IMR-90 (cell line): Measurements from ENCODE around the gene NEK6. TPM values are rescaled to one million over a fixed set of nuclear protein-coding genes. Genes with fewer than 3 reads are reported as not detected.

Experiments
- ATAC-seq: fragments of 200-7000 bp; cut with Tn5 transposase; 2 replicates; pipeline ENCODE4 v1.9.1; 2020; ENCODE audit warnings: low read depth, mild to moderate bottlenecking, moderate library complexity
- BruUV-seq: library from RNA; stranded (reverse); fragments of 400-500 nt; replicated peaks from 2 replicates; lab custom pipeline; 2021; lab: Mats Ljungman, UMichigan
- CTCF ChIA-PET: fragments of 300-600 bp; formaldehyde crosslinking; extraction: SDS; loops from one replicate; lab custom pipeline; 2021; ENCODE audit warnings: antibody characterized with exemption; lab: Yijun Ruan, JAX
- POLR2A ChIA-PET: fragments of 300-600 bp; sonication (Branson Sonifier 250); formaldehyde crosslinking; loops from one replicate; lab custom pipeline; 2022; ENCODE audit warnings: antibody characterized with exemption; ENCODE audit not compliant: unreplicated experiment; lab: Charles Lee
- DNase-seq: peaks from one replicate; pipeline ENCODE4 v3.0.0; 2013
- H2AFZ ChIP-seq: replicated peaks from 2 replicates; pipeline ENCODE3; 2013; ENCODE audit warnings: low read length, mild to moderate bottlenecking; ENCODE audit not compliant: poor library complexity
- H2AK5ac ChIP-seq: 2 replicates; pipeline ENCODE4 v1.6.1; 2013; ENCODE audit warnings: low read depth, low read length, inconsistent platforms
- H2AK9ac ChIP-seq: replicated peaks from 2 replicates; pipeline ENCODE3; 2013; ENCODE audit warnings: mild to moderate bottlenecking, low read depth, low read length, moderate library complexity; ENCODE audit not compliant: poor library complexity
- H2BK120ac ChIP-seq: 2 replicates; pipeline ENCODE4 v1.6.1; 2013; ENCODE audit warnings: low read depth, low read length, inconsistent platforms
- H2BK15ac ChIP-seq: 3 replicates; pipeline ENCODE4 v1.6.1; 2013; ENCODE audit warnings: low read depth, low read length, inconsistent platforms
- H2BK20ac ChIP-seq: 2 replicates; pipeline ENCODE4 v1.6.1; 2013; ENCODE audit warnings: low read depth, mild to moderate bottlenecking, inconsistent platforms, low read length, moderate library complexity
- H2BK5ac ChIP-seq: 2 replicates; pipeline ENCODE4 v1.6.1; 2013; ENCODE audit warnings: mild to moderate bottlenecking, low read depth, low read length, inconsistent platforms; ENCODE audit not compliant: poor library complexity, severe bottlenecking
- H3K14ac ChIP-seq: replicated peaks from 2 replicates; pipeline ENCODE4 v1.6.1; 2013; ENCODE audit warnings: low read depth, low read length, inconsistent platforms
- H3K18ac ChIP-seq: 2 replicates; pipeline ENCODE4 v1.6.1; 2013; ENCODE audit warnings: low read depth, low read length, control low read depth
- H3K23ac ChIP-seq: 2 replicates; pipeline ENCODE4 v1.6.1; 2013; ENCODE audit warnings: low read depth, low read length, inconsistent platforms
- H3K27ac ChIP-seq: 2 replicates; pipeline ENCODE4 v1.5.1; 2013; ENCODE audit warnings: mild to moderate bottlenecking, control low read depth, low read length; ENCODE audit not compliant: insufficient read depth
- H3K27me3 ChIP-seq: 2 replicates; pipeline ENCODE4 v1.6.1; 2013; ENCODE audit warnings: low read length; ENCODE audit not compliant: control insufficient read depth, insufficient read depth
- H3K36me3 ChIP-seq: 2 replicates; pipeline ENCODE4 v1.6.1; 2013; ENCODE audit warnings: low read length, mixed read lengths; ENCODE audit not compliant: control insufficient read depth, insufficient read depth
- H3K4ac ChIP-seq: 2 replicates; pipeline ENCODE4 v1.6.1; 2013; ENCODE audit warnings: low read depth, low read length, inconsistent platforms
- H3K4me1 ChIP-seq: 2 replicates; pipeline ENCODE4 v1.6.1; 2013; ENCODE audit warnings: low read length, mixed read lengths; ENCODE audit not compliant: control insufficient read depth, insufficient read depth
- H3K4me2 ChIP-seq: 2 replicates; pipeline ENCODE4 v1.6.1; 2013; ENCODE audit warnings: low read depth, mild to moderate bottlenecking, control low read depth, low read length, moderate library complexity
- H3K4me3 ChIP-seq: 2 replicates; pipeline ENCODE4 v1.5.1; 2013; ENCODE audit warnings: low read depth, mild to moderate bottlenecking, control low read depth, low read length, moderate library complexity; ENCODE audit not compliant: insufficient read depth
- H3K56ac ChIP-seq: 2 replicates; pipeline ENCODE4 v1.6.1; 2013; ENCODE audit warnings: low read length, inconsistent platforms; ENCODE audit not compliant: insufficient read depth; ENCODE audit errors: extremely low read depth
- H3K79me1 ChIP-seq, 2 experiments: 2 replicates each; pipeline ENCODE4 v1.6.1; 2013; ENCODE audit warnings: low read length in 2 of 2, inconsistent platforms in 1 of 2, low read depth in 1 of 2
- H3K9ac ChIP-seq: 2 replicates; pipeline ENCODE4 v1.6.1; 2013; ENCODE audit warnings: low read depth, low read length, control low read depth
- H3K9me1 ChIP-seq: 2 replicates; pipeline ENCODE4 v1.6.1; 2013; ENCODE audit warnings: low read length, inconsistent platforms; ENCODE audit not compliant: insufficient read depth
- H3K9me3 ChIP-seq: 2 replicates; pipeline ENCODE4 v1.6.1; 2013; ENCODE audit warnings: low read length; ENCODE audit not compliant: control insufficient read depth, insufficient read depth
- H4K20me1 ChIP-seq: 2 replicates; pipeline ENCODE4 v1.6.1; 2013; ENCODE audit warnings: low read length, inconsistent platforms; ENCODE audit not compliant: insufficient read depth
- H4K5ac ChIP-seq: 2 replicates; pipeline ENCODE4 v1.6.1; 2013; ENCODE audit warnings: mild to moderate bottlenecking, low read depth, low read length, control low read depth
- H4K8ac ChIP-seq, 2 experiments: 2 replicates each; pipeline ENCODE4 v1.6.1; 2013; ENCODE audit warnings: low read depth in 2 of 2, low read length in 2 of 2, control low read depth in 1 of 2, inconsistent platforms in 1 of 2
- H4K91ac ChIP-seq: 2 replicates; pipeline ENCODE4 v1.6.1; 2013; ENCODE audit warnings: low read depth, low read length, inconsistent platforms; ENCODE audit not compliant: insufficient read depth
- CHD1 ChIP-seq: IDR thresholded peaks from 2 replicates; pipeline ENCODE4 v1.6.1; 2012; ENCODE audit warnings: low read depth, low read length, improper control_type of control experiment
- MXI1 ChIP-seq: IDR thresholded peaks from 2 replicates; pipeline ENCODE4 v1.6.1; 2012; ENCODE audit warnings: low read depth, mild to moderate bottlenecking, low read length, moderate library complexity, borderline replicate concordance
- NFE2L2 ChIP-seq: fragments of 150-350 bp; IDR thresholded peaks from 2 replicates; pipeline ENCODE4 v1.6.1; 2016; ENCODE audit warnings: low read depth, mild to moderate bottlenecking, low read length
- POLR2A ChIP-seq: IDR thresholded peaks from 2 replicates; pipeline ENCODE4 v1.6.1; 2012; ENCODE audit warnings: mild to moderate bottlenecking, low read depth, low read length
- RFX5 ChIP-seq: IDR thresholded peaks from 2 replicates; pipeline ENCODE4 v1.8.0; 2012; ENCODE audit warnings: low read depth, mild to moderate bottlenecking, low read length, moderate library complexity
- SMC3 ChIP-seq: fragments of 150-350 bp; IDR thresholded peaks from 2 replicates; pipeline ENCODE4 v1.6.1; 2016; ENCODE audit warnings: low read depth, mild to moderate bottlenecking, antibody characterized with exemption, low read length, moderate library complexity
- WGBS, 2 experiments: methylation state at CpG; one replicate each; pipeline versions ENCODE4 v1.1.5 to v1.1.7; 2013; ENCODE audit warnings: missing lambda C conversion rate in 2 of 2; ENCODE audit not compliant: insufficient read length in 1 of 2; ENCODE audit errors: extremely low coverage in 2 of 2; 5-methylcytosine and 5-hydroxymethylcytosine counted together
- dilution Hi-C: fragments of 300-500 bp; cut with HindIII; formaldehyde crosslinking; loops from one replicate; pipeline ENCODE4 v1.14.3; 2018; ENCODE audit warnings: low sequenced_read_pairs; ENCODE audit not compliant: unreplicated experiment
- in situ Hi-C: fragments of 300-500 bp; cut with MboI; formaldehyde crosslinking; loops from 3 replicates; pipeline ENCODE4 v1.14.3; 2019; ENCODE audit warnings: low sequenced_read_pairs, inconsistent platforms, mixed read lengths
- intact Hi-C: fragments of 100-400 bp; cut with micrococcal nuclease; formaldehyde crosslinking; loops from 2 replicates; pipeline ENCODE4 v1.10.0; 2022
- polyA plus RNA-seq, 3 experiments: library from polyadenylated mRNA; depleted of rRNA; stranded (reverse); fragments of >200 nt; gene quantifications; 2 replicates each; pipeline ENCODE4 v1.2.3, GENCODE V29; 2012; ENCODE audit warnings: low replicate concordance in 1 of 3
- total RNA-seq: library from RNA; depleted of rRNA; stranded (reverse); fragments of >200 nt; gene quantifications from 2 replicates; pipeline ENCODE4 v1.2.3, GENCODE V29; 2012
- TF ChIP-seq, protein P1 (sequence below): fragments of 150-350 bp; IDR thresholded peaks from 2 replicates; pipeline ENCODE4 v1.6.1; 2017; ENCODE audit warnings: mild to moderate bottlenecking, antibody characterized with exemption, low read length, low read depth

Gene NEK6
- total and polyA plus RNA-seq, 2 of the 4 experiments (the other 2 are of a cell fraction): 79.9 to 112 TPM

GRCh38 chr9:124272118-124272517 lies 14.4 kb downstream of the NEK6 start:
- H3K4ac ChIP-seq: no peak overlapping the region
- H3K18ac ChIP-seq: no peak overlapping the region
- H4K20me1 ChIP-seq: peaks cover 99% of the 10 kb centered on the region
- no peaks in the 10 kb centered on the region for H3K27me3 ChIP-seq
- ATAC-seq: no peak
- no peak overlapping the region for H3K14ac ChIP-seq
- dilution Hi-C loops: no loop called here
- in situ Hi-C loops: no loop called here
- no peak overlapping the region for H3K4me3 ChIP-seq
- no TSS peak for BruUV-seq
- H4K8ac ChIP-seq: no peak overlapping the region
- peaks cover 12 to 96% of the 10 kb centered on the region in 2 experiments for H3K79me1 ChIP-seq
- H3K23ac ChIP-seq: no peak overlapping the region
- H3K36me3 ChIP-seq: peaks cover 45% of the 10 kb centered on the region
- H4K91ac ChIP-seq: no peak overlapping the region
- ChIA-PET POLR2A (no interaction called here), CTCF (no interaction called here)
- no peak overlapping the region for H4K5ac ChIP-seq
- no peak overlapping the region for H3K9ac ChIP-seq
- H2BK120ac ChIP-seq: no peak overlapping the region
- no peak overlapping the region; the same call in 1 of the 2 replicates for H3K27ac ChIP-seq
- no peak for DNase-seq
- peaks cover 68% of the 10 kb centered on the region for H3K9me1 ChIP-seq
- TF ChIP-seq, protein P1, sequence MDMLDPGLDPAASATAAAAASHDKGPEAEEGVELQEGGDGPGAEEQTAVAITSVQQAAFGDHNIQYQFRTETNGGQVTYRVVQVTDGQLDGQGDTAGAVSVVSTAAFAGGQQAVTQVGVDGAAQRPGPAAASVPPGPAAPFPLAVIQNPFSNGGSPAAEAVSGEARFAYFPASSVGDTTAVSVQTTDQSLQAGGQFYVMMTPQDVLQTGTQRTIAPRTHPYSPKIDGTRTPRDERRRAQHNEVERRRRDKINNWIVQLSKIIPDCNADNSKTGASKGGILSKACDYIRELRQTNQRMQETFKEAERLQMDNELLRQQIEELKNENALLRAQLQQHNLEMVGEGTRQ: no peak
- no peak for TF ChIP-seq NFE2L2
- no peak for TF ChIP-seq RFX5
- no peak for TF ChIP-seq SMC3
- no peak for TF ChIP-seq POLR2A
- TF ChIP-seq CHD1: no peak
- no peak for TF ChIP-seq MXI1
- H3K9me3 ChIP-seq: no peaks in the 10 kb centered on the region
- no peak overlapping the region for H2BK15ac ChIP-seq
- intact Hi-C loops: no loop called here
- WGBS, 2 experiments: no CpG with 5 or more reads among the region's 7 CpGs
- H3K56ac ChIP-seq: no peak overlapping the region
- no peak overlapping the region for H2AK9ac ChIP-seq
- no peak overlapping the region for H3K4me2 ChIP-seq
- no peak overlapping the region for H2BK20ac ChIP-seq
- H3K4me1 ChIP-seq: peaks cover 63% of the 10 kb centered on the region
- H2AK5ac ChIP-seq: peak overlapping the region; percentile 7; the same call in 1 of the 2 replicates
- H2AFZ ChIP-seq: no peak overlapping the region
- H2BK5ac ChIP-seq: no peak overlapping the region
